HG03439 (cell line): ENCODE measurements around the gene MROH8.

Source experiments
- ATAC-seq: cut with Tn5 transposase; IDR thresholded peaks from one replicate; pipeline ENCODE4 v1.9.1; 2021; ENCODE audit warnings: mild to moderate bottlenecking, moderate library complexity; ENCODE audit not compliant: unreplicated experiment

Gene MROH8

DNA sequence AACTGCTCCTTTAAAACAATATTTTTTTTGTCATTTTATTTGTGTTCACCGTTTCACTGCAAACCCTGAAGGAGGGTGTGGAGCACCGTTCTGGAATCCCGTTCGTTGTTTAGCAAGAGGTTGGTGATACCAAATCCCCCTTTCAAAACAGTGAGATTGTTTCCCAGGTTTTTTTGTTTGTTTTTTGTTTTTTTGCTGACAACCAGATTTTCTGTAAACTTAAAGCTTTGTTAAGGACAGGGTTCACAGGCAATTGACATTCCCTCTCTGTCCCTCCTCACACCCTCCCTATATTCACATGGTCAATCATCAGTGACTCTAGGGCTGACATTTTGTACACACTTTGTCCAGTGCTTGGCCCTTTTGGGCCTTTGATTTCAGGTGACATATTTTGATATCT is 21.0 kb upstream of the MROH8 start:
- no peak for ATAC-seq

DNA sequence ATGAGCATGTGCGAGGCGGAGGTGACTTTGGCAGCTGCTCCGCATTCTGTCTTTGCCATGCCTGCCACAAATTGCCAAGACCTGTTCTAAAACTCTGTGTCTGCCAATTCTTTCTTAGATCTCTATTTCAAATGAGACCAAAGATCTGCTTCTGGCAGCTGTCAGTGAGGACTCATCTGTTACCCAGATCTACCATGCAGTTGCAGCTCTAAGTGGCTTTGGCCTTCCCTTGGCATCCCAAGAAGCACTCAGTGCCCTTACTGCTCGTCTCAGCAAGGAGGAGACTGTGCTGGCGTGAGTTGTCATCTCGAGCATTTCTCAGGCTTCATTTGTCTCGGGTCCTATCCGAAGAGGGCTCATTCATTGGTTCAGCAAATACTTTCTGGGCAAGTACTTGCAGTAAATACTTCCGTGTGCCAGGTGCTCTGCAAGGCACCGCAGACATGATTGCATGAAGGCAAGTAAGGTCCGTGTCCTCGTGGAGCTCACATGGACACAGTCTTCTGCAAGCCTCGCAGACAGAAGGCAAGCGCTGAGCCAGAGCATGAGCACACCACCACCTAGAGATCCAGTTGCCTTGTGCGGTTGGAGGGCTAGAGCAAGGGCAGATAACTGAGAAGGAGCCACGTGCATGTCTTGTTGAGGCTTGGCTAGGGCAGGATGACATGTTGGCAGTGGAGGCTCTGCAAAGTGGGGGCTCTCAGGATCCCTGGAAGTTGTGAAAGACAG is 19.7 kb upstream of the MROH8 start:
- no peak for ATAC-seq

- no peak for ATAC-seq
These were observed 15.5 kb upstream of the MROH8 start for GRCh38 chr20:37194621-37195417.

DNA sequence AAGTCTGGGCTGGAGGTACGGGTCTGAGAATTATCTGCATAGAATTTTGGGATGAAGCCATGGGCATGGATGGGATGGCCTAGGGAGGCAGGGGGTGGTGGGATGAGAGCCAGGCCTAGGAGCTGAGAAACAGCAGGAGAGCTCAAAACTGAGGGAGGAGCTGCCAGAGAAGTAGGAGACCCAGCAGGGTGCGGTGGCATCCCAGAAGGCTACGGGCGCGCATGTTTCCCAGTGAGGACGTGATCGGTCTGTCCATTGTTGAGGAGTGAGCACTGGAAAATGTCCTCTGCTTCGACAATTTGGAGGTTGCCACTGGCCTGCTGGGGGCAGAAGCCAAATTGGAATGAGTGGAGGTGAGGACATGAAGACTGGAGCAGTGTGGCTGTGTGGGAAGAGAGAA is 14.5 kb upstream of the MROH8 start:
- ATAC-seq, result no peak

DNA sequence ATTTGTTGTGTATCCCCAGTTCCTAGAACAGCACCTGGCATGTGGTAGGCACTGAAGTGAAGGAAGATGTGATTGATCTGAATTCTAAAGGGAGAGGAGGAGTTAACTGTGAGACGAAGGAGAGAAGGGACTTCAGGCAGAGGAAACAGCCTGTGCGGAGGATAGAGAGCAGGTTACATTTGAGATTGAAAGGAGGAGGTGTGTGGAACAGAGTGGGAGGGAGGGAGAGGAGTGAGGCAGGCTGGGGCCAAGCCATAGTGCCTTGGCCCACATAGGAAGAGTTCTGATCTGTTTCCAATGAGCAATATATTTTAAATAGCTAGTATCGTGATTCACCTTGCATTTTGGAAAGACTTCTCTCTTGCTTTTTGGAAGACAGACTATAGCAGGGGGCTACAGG is 13.9 kb upstream of the MROH8 start:
- ATAC-seq, result no peak

DNA sequence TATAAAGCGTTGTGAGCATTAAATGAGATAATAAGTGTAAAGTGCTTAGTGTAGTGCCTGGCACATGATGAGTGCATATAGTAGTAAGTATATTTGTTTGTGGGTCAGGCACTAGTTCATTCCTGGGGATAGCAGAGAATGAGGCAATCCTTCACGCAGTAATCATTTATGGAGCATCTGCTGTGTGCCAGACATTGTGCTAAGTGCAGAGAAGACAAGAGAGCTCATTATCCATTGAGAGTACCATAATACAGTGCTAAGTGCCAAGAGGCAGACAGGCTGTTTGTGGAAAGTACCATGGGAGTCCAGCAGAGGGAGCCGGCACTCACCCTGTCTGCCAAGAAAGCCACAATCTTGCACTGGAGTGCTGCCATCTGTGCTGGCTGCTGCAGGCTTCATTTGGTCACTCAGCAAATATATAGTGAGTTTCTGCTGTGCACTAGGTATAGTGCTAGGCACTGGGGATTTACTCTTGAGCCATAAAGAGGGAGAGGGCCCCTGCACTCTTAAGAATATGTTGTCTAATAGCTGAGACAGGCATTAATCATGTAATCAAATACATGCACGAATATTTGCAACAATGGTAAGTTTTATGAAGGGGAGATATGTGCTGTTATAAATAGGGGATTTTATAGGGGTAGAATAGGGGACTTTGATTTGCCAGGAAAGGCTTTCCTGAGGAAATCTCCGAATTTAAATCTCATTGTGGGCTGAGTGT is 12.9 kb upstream of the MROH8 start:
- peak; percentile 47 for ATAC-seq

DNA sequence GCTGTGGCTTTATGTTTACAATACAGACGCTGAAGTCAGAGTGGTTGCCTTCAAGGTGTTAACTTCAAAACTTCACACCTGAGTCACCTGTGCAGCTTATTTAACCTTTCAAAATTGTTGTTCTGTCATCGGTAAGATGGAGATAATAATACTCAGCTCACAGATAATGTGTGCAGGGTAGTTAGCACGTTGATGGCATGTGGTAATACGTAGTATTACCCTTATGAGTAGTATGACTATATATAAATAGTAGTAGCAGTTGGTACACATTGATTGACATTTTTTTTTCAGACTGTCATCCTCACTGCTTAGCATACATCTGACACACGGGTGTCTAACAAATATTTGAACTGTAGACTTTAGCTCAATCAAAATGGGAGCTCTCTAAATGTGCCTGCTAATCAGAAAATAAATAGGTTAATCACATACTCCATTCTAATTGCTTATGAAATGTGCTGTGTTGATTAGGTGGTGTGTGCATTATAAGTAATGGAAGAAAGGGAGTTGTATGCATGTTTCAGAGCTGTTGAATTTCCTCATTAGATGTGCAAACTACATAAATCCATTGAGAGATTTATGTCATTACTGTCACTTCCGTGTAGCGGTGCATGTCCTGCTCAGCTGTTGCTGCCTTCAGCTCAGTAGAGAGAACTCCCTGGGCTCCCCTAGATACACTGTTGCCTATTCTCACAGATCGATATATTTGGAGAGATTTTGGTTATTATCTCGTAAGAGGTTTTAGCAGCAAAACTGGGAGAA is 11.2 kb upstream of the MROH8 start:
- ATAC-seq, result no peak

DNA sequence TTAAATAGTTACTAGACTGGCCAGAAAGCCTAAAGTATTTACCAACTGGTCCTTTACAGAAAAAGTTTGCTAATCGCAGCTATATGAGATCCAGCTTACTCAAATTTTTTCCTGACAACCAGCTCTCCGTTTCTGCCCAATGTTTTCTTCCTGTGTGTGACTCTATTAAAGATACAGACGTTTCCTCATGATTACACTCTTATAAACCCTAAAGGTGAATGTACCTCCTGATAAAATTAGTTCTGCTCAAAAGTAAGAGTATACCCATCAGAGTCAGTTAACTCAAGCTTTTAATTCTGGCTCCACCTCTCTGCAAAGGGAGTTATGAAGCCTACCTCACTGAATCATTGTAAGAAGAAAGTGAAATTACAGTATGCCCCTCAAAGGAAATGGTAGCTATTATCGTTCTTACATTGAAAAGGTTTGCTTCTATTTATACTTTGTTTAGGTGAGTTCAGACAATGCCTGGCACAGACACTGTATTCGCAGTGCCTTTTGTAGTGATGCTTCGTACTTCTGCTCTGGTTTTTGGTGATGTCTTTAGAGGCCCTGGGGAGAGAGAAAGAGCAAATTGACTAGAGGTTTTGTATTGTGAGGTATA is 10.2 kb upstream of the MROH8 start:
- ATAC-seq, result no peak

GRCh38 chr20:37188787-37189186 is 9.4 kb upstream of the MROH8 start:
- no peak for ATAC-seq

GRCh38 chr20:37185686-37186085 is 6.3 kb upstream of the MROH8 start:
- ATAC-seq, result no peak

DNA sequence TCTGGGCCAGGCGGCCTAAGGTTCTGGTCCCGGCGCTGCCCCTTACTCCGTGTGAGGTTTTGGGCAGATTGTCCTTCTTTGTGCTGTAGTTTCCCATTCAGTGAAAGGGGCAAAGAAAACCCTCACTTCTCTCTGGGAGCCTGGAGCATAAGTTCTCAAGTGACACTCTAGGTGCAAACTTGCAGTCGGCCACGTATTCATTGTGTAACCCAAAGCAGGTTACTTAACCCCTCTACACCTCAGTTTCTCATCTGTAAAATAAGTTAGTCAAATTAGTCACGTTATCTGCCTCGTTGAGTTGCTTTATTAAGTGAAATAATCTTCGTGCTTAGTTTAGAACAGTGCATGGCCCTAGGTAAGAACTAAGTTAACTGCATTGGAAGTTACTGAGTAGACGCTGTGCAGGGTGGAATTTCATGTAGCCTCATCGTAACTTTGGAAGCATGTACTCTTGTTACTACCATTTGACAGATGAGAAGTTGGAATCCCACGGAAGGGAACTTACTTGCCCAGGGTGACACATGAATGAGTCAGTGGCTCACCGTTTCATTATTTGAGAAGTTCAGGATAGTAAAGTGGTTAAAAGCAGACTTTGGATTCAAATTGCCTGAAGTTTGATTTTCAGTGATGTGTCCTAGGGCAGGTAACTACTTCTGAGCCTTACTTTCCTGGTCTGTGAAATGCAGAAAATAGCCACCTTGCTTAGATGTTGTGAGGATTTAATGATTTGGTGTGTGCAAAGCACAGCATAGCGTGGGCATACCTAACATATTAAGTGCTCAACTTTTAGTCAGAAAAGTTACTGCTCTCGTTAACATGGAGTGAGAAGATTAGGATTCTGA is 556 bp upstream of the MROH8 start:
- ATAC-seq, result no peak

GRCh38 chr20:37172836-37173235 is 6.5 kb downstream of the MROH8 start:
- no peak for ATAC-seq

DNA sequence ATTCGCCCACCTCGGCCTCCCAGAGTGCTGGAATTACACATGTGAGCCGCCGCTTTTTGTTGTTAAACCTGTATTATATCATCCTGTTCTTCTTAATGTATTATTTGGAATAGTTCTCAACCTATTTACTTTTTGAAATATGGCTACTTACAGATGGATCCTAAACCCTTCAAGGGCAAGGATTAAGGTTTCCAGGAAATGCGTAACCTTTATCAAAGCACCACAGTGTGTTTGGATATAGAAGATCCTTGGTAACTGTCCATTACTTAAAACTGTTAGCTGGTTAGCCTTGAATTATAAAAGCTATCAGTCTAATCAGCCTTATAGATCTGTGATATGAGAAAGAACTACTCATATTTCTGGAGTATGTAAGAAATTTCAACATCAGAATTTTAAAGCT is 12.5 kb downstream of the MROH8 start:
- ATAC-seq, result no peak

GRCh38 chr20:37165031-37165430 is 14.3 kb downstream of the MROH8 start:
- no peak for ATAC-seq

DNA sequence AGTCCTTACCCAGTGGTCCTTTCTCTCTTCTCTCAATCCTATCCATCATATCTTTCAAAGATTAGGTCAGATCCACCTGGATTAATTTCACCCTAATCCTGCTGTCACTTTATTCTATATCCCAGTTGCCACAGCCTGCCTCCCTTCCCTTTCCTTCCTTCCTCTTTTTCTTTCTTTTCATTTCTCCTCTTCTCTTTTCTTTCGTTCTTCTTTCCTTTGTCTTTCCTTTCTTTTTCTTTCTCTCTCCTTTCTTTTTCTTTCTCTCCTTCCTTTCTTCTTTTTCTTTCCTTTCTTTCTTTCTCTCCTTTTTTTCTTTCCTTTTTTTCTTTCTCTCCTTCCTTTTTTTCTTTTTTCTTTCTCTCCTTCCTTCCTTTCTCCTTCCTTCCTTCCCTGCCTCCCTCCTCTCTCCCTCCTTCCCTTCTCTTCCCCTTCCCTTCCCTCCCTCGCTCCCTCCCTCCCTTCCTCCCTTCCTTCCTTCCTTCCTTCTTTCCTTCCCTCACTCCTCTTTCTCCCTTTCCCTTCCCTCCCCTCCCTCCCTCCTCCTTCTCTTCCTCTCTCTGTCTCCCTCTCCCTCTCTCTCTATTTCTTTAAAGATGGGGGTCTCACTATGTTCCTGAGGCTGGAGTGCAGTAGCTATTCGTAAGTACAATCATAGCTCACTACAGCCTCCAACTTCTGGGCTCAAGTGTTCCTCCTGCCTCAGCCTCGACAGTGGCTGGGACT is 15.4 kb downstream of the MROH8 start:
- no peak for ATAC-seq

DNA sequence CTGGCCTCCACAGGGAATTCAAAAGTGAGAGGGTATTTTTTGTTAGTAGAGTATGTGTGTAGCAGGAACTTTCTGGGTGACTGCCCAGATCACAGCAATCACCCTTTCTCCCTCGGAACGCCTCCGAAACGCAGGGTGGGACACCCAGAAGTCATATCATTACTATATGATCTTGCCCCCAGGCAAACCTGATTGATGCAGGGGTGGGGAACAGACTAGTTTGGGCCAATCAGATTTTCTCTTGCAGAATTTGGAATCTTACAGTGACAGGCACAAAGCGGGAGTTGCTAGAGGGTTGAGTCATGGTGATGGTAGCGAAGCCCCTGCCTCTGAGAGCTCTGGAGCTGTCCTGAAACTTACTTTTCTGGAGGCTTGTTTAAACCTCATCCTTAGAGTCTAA is 16.7 kb downstream of the MROH8 start:
- no peak for ATAC-seq

- no peak for ATAC-seq
These were observed 17.4 kb downstream of the MROH8 start for GRCh38 chr20:37161830-37162549.

GRCh38 chr20:37160683-37161082 is 18.7 kb downstream of the MROH8 start:
- ATAC-seq, result no peak

GRCh38 chr20:37158248-37158647 is 21.1 kb downstream of the MROH8 start:
- ATAC-seq, result no peak
